ENCODE data around the gene IL36B. TPM values are rescaled to one million over a fixed set of nuclear protein-coding genes. Genes with fewer than 3 reads are reported as not detected.

The IL36B gene
- total and polyA plus RNA-seq, 5 donors = not detected

GRCh38 chr2:113024764-113025163 is 27.9 kb downstream of the IL36B start:
- intact Hi-C loops (cut with DNase I) = no loop called here
- H3K9me3 ChIP-seq (ENCODE audit: control insufficient read depth, low read length) = no peaks in the 10 kb centered on the region
- no peak overlapping the region for H3K4me3 ChIP-seq (ENCODE audit: low read length)
- 85% methylated on average over 2 of the region's 2 CpGs for WGBS
- no peak overlapping the region for H3K27ac ChIP-seq (ENCODE audit: low read length)
- no peaks in the 10 kb centered on the region for H3K4me1 ChIP-seq (ENCODE audit: control insufficient read depth, insufficient read depth, low read length)
- DNase-seq = no peak
- H3K27me3 ChIP-seq (ENCODE audit: control insufficient read depth, insufficient read depth) = no peaks in the 10 kb centered on the region
- ATAC-seq = no peak

DNA sequence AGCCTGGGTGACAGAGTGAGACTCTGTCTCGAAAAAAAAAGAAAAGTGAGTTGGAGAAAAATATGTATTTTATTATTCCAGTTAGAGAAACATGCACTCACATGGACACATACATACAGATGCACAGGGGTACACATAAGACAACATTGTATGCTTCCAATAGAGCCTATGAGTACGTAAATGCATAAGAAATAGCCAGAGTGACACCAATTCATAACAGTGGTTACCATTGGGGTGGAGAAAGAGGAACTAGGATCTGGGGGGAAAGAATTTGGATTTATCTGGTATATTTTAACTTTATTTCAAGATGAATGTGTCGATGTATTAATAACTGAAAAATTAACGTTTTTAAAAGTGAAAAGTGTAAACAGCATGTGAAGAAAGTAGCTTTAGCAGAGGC is 31.4 kb downstream of the IL36B start:
- WGBS = 64% methylated on average over 4 of the region's 4 CpGs
- H3K9me3 ChIP-seq (ENCODE audit: control insufficient read depth, low read length) = no peaks in the 10 kb centered on the region
- no peak overlapping the region for H3K27ac ChIP-seq (ENCODE audit: low read length)
- ATAC-seq (no peak), DNase-seq (no peak)
- H3K4me1 ChIP-seq (ENCODE audit: control insufficient read depth, insufficient read depth, low read length) = no peaks in the 10 kb centered on the region
- intact Hi-C loops (cut with DNase I) = no loop called here
- no peaks in the 10 kb centered on the region for H3K27me3 ChIP-seq (ENCODE audit: control insufficient read depth, insufficient read depth)
- H3K4me3 ChIP-seq (ENCODE audit: low read length) = no peak overlapping the region

- intact Hi-C loops (cut with DNase I) = no loop called here
- Histone ChIP-seq H3K9me3 (ENCODE audit: control insufficient read depth, low read length) (no peaks in the 10 kb centered on the region), H3K4me3 (ENCODE audit: low read length) (no peak overlapping the region), H3K27me3 (ENCODE audit: control insufficient read depth, insufficient read depth) (no peaks in the 10 kb centered on the region), H3K4me1 (ENCODE audit: control insufficient read depth, insufficient read depth, low read length) (no peaks in the 10 kb centered on the region), H3K27ac (ENCODE audit: low read length) (no peak overlapping the region)
- ATAC-seq = no peak
- 78% methylated on average over 3 of the region's 3 CpGs for WGBS
- no peak for DNase-seq
Measured at GRCh38 chr2:113018509-113018908, 34.2 kb downstream of the IL36B start.

- no peak overlapping the region for H3K27ac ChIP-seq (ENCODE audit: low read length)
- H3K4me3 ChIP-seq (ENCODE audit: low read length) = no peak overlapping the region
- no peak for DNase-seq
- no peaks in the 10 kb centered on the region for H3K4me1 ChIP-seq (ENCODE audit: control insufficient read depth, insufficient read depth, low read length)
- ATAC-seq = no peak
- no peaks in the 10 kb centered on the region for H3K27me3 ChIP-seq (ENCODE audit: control insufficient read depth, insufficient read depth)
- intact Hi-C loops (cut with DNase I) = no loop called here
- H3K9me3 ChIP-seq (ENCODE audit: control insufficient read depth, low read length) = no peaks in the 10 kb centered on the region
- WGBS = 89% methylated on average over 2 of the region's 2 CpGs
Measured at GRCh38 chr2:113015655-113016054, 37.0 kb downstream of the IL36B start.

- Histone ChIP-seq H3K4me3 (ENCODE audit: low read length) (no peak overlapping the region), H3K27ac (ENCODE audit: low read length) (no peak overlapping the region), H3K4me1 (ENCODE audit: control insufficient read depth, insufficient read depth, low read length) (no peaks in the 10 kb centered on the region), H3K27me3 (ENCODE audit: control insufficient read depth, insufficient read depth) (no peaks in the 10 kb centered on the region), H3K9me3 (ENCODE audit: control insufficient read depth, low read length) (no peaks in the 10 kb centered on the region)
- ATAC-seq (no peak), DNase-seq (no peak)
- intact Hi-C loops (cut with DNase I) = no loop called here
- WGBS = 71% methylated on average over 1 of the region's 1 CpG
Measured at GRCh38 chr2:113015042-113015441, 37.6 kb downstream of the IL36B start.

GRCh38 chr2:113014067-113014466 is 38.6 kb downstream of the IL36B start:
- 91% methylated on average over 2 of the region's 2 CpGs for WGBS
- Histone ChIP-seq H3K4me3 (ENCODE audit: low read length) (no peak overlapping the region), H3K27ac (ENCODE audit: low read length) (no peak overlapping the region), H3K4me1 (ENCODE audit: control insufficient read depth, insufficient read depth, low read length) (no peaks in the 10 kb centered on the region), H3K27me3 (ENCODE audit: control insufficient read depth, insufficient read depth) (no peaks in the 10 kb centered on the region), H3K9me3 (ENCODE audit: control insufficient read depth, low read length) (no peaks in the 10 kb centered on the region)
- ATAC-seq = no peak
- DNase-seq = no peak
- intact Hi-C loops (cut with DNase I) = no loop called here

GRCh38 chr2:113013336-113013661 is 39.4 kb downstream of the IL36B start:
- H3K9me3 ChIP-seq (ENCODE audit: control insufficient read depth, low read length) = no peaks in the 10 kb centered on the region
- DNase-seq = no peak
- ATAC-seq = no peak
- intact Hi-C loops (cut with DNase I) = no loop called here
- no peaks in the 10 kb centered on the region for H3K4me1 ChIP-seq (ENCODE audit: control insufficient read depth, insufficient read depth, low read length)
- whole genome bisulfite sequencing = 87% methylated on average over 3 of the region's 3 CpGs
- H3K4me3 ChIP-seq (ENCODE audit: low read length) = no peak overlapping the region
- no peak overlapping the region for H3K27ac ChIP-seq (ENCODE audit: low read length)
- H3K27me3 ChIP-seq (ENCODE audit: control insufficient read depth, insufficient read depth) = no peaks in the 10 kb centered on the region

DNA sequence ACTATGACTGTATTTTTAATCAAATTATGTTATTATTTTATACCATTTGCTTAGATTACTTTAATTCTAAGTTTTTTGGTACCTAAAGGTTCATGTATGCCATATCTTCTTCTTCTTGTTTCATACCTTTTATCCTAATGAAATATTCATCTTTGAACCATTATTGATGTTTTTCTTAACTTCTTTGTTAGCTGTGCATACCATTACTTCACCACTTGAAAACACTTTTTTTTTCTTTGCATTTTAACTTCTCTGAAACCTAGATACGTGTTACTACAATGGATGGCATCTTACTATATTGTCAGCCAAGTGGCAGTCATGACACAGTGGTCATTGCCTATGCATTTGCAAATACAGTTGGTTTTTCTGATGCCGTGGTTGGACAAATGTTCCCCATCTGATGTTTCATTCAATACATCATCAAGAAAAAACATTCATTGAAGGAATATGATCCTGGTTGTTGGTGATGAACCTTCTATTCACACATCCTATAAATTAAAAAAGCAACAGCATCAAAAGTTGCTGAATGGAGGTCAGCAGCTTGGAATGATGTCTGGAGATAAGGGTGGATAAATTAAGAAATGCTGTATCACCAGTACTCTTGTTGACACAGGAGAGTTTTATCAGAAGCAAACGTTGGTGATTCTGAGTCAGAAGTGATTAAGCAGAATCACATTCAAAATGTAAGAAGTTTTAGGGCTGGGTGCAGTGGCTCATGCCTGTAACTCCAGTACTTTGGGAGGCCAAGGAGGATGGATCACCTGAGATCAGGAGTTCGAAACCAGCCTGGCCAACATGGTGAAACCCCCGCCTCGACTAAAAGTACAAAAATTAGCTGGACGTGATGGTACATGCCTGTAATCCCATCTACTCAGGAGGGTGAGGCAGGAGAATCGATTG is 40.0 kb downstream of the IL36B start:
- Histone ChIP-seq H3K4me1 (ENCODE audit: control insufficient read depth, insufficient read depth, low read length) (no peaks in the 10 kb centered on the region), H3K27me3 (ENCODE audit: control insufficient read depth, insufficient read depth) (no peaks in the 10 kb centered on the region), H3K4me3 (ENCODE audit: low read length) (no peak overlapping the region), H3K9me3 (ENCODE audit: control insufficient read depth, low read length) (no peaks in the 10 kb centered on the region), H3K27ac (ENCODE audit: low read length) (no peak overlapping the region)
- WGBS = 73% methylated on average over 8 of the region's 8 CpGs
- DNase-seq (no peak), ATAC-seq (no peak)
- intact Hi-C loops (cut with DNase I) = no loop called here

DNA sequence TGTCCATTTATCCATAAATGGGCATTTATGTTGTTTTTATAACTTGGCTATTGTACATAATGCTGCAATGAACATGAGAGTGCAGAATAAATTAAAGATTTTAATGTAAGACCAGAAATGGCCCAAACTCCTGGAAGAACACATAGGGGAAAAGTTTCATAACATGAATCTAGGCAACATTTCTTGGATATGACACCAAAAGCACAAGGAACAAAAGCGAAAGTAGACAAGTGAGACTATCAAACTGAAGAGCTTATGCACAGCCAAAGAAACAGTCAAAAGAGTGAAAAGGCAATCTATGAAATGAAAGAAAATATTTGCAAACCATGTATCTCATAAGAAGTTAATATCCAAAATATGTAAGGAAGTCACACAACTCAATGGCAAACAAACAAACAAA is 41.6 kb downstream of the IL36B start:
- ATAC-seq (no peak), DNase-seq (no peak)
- no peaks in the 10 kb centered on the region for H3K4me1 ChIP-seq (ENCODE audit: control insufficient read depth, insufficient read depth, low read length)
- 97% methylated on average over 1 of the region's 1 CpG for WGBS
- intact Hi-C loops (cut with DNase I) = no loop called here
- H3K9me3 ChIP-seq (ENCODE audit: control insufficient read depth, low read length) = no peaks in the 10 kb centered on the region
- H3K4me3 ChIP-seq (ENCODE audit: low read length) = no peak overlapping the region
- no peaks in the 10 kb centered on the region for H3K27me3 ChIP-seq (ENCODE audit: control insufficient read depth, insufficient read depth)
- no peak overlapping the region for H3K27ac ChIP-seq (ENCODE audit: low read length)

GRCh38 chr2:113010088-113010487 is 42.6 kb downstream of the IL36B start:
- no peak for ATAC-seq
- 41% methylated on average over 2 of the region's 2 CpGs for WGBS
- H3K4me3 ChIP-seq (ENCODE audit: low read length) = no peak overlapping the region

DNA sequence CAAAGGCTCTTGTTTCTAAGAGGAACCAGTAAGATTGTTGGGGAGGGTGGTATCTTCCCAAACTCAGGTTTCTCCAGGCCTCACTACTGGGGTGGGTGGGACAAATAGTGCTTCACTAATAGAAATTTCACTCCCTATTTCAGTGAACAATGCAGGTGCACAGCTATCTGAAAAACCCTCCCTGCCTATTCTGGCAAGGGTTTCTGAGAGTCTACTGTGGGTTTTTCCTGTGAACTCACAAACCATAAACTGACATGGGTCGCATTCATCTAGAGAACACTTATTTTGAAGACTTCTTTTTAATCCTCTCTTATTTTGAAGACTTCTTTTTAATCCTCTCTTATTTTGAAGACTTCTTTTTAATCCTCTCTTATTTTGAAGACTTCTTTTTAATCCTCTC is 43.0 kb downstream of the IL36B start:
- Histone ChIP-seq H3K4me1 (ENCODE audit: control insufficient read depth, insufficient read depth, low read length) (no peaks in the 10 kb centered on the region), H3K27ac (ENCODE audit: low read length) (no peak overlapping the region), H3K9me3 (ENCODE audit: control insufficient read depth, low read length) (no peaks in the 10 kb centered on the region), H3K4me3 (ENCODE audit: low read length) (no peak overlapping the region), H3K27me3 (ENCODE audit: control insufficient read depth, insufficient read depth) (no peaks in the 10 kb centered on the region)
- WGBS = 65% methylated on average over 1 of the region's 1 CpG
- intact Hi-C loops (cut with DNase I) = no loop called here
- DNase-seq = no peak
- no peak for ATAC-seq

More at GRCh38 chr2:113010088-113010487, 42.6 kb downstream of the IL36B start:
- Histone ChIP-seq H3K27me3 (ENCODE audit: control insufficient read depth, insufficient read depth) (no peaks in the 10 kb centered on the region), H3K4me1 (ENCODE audit: control insufficient read depth, insufficient read depth, low read length) (no peaks in the 10 kb centered on the region), H3K9me3 (ENCODE audit: control insufficient read depth, low read length) (no peaks in the 10 kb centered on the region), H3K27ac (ENCODE audit: low read length) (no peak overlapping the region)
- intact Hi-C loops (cut with DNase I) = no loop called here
- DNase-seq = no peak

DNA sequence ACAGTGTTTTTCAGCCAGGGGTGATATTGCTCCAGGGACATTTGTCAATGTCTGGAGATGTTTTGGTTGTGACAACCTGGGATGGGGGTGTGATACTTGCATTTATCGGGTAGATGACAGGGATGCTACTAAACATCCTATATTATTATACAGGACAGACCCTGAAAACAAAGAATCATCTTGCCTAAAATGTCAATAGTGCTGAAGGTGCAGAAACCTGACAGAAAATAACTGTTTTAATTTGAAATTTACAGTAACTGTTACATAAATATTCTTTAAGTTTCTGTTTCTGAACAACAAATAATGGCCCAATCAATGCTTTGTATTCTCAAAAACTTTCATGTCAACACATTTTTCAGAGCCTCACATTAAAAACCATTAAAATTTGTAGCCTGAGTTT is 45.4 kb downstream of the IL36B start:
- DNase-seq = no peak
- no peaks in the 10 kb centered on the region for H3K9me3 ChIP-seq (ENCODE audit: control insufficient read depth, low read length)
- no peak for ATAC-seq
- WGBS = 81% methylated on average over 1 of the region's 1 CpG
- intact Hi-C loops (cut with DNase I) = no loop called here
- no peak overlapping the region for H3K4me3 ChIP-seq (ENCODE audit: low read length)
- H3K4me1 ChIP-seq (ENCODE audit: control insufficient read depth, insufficient read depth, low read length) = no peaks in the 10 kb centered on the region
- no peak overlapping the region for H3K27ac ChIP-seq (ENCODE audit: low read length)
- no peaks in the 10 kb centered on the region for H3K27me3 ChIP-seq (ENCODE audit: control insufficient read depth, insufficient read depth)
